Stimulated activated CD8-positive, alpha-beta memory T cell treated with anti-CD3 and anti-CD28 coated beads, Interleukin-15, amount 100 ng/mL, for 48 hours (primary cell): ENCODE measurements around the gene DPF3.
A peak's percentile ranks its signal among the peaks of the same experiment; 100 is the strongest.

Experiments
- DNase-seq, 2 donors: peaks; one replicate each; pipeline ENCODE4 v3.0.0-alpha.2; 2020; ENCODE audit warnings: low read depth in 2 of 2

The DPF3 gene

GRCh38 chr14:72682188-72682587 lies 211.7 kb downstream of the DPF3 start:
- DNase-seq = no peak

- DNase-seq = no peak
Measured at GRCh38 chr14:72680853-72681640, 212.9 kb downstream of the DPF3 start.

- DNase-seq = no peak
Measured at GRCh38 chr14:72679536-72680151, 214.3 kb downstream of the DPF3 start.

- DNase-seq = no peak
Measured at GRCh38 chr14:72679141-72679535, 214.8 kb downstream of the DPF3 start.

- DNase-seq = no peak
Measured at GRCh38 chr14:72678356-72678755, 215.5 kb downstream of the DPF3 start.

GRCh38 chr14:72677664-72678063 lies 216.2 kb downstream of the DPF3 start:
- no peak for DNase-seq

GRCh38 chr14:72675126-72675525 lies 218.8 kb downstream of the DPF3 start:
- no peak for DNase-seq

DNA sequence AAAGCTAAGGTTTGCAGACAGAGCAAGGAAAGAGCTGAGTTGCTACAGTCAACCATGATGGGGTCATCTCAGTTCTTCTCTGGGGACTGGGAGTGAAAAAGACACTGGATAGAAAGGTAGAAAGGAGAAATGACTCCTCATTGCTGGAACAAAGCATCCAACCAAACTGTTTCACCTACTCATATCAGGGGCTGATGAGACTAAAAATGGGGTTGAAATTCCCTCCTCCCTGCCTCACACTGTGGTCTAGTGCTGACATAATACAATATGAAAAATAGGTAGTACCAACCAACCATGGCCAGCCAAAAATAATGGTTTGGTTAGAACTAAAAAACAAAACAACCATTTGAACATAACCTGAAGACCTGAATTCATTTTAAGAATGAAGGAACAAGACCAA lies 220.7 kb downstream of the DPF3 start:
- no peak for DNase-seq

- no peak for DNase-seq
Measured at GRCh38 chr14:72666610-72667009, 227.3 kb downstream of the DPF3 start.

- no peak for DNase-seq
Measured at GRCh38 chr14:72665259-72665658, 228.6 kb downstream of the DPF3 start.

DNA sequence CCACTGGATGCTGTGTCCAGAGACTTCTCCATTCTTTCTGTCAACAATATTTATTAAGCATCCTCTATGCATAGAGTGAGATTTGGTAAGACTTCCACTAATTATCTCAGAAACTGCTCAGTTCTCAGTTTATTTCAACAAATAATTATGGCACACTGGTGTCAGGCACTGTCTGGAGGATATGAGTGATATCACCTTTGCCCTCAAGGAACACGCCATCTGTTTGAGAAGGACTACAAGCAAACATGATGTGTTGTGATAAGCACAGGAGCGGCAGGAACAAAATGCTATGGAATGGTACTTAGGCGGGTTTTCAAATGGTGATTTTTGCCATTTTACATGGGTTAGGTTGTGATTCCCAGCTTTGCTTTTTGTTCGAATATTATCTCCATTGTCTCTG lies 229.2 kb downstream of the DPF3 start:
- DNase-seq = no peak

GRCh38 chr14:72663956-72664650 lies 229.8 kb downstream of the DPF3 start:
- no peak for DNase-seq

DNA sequence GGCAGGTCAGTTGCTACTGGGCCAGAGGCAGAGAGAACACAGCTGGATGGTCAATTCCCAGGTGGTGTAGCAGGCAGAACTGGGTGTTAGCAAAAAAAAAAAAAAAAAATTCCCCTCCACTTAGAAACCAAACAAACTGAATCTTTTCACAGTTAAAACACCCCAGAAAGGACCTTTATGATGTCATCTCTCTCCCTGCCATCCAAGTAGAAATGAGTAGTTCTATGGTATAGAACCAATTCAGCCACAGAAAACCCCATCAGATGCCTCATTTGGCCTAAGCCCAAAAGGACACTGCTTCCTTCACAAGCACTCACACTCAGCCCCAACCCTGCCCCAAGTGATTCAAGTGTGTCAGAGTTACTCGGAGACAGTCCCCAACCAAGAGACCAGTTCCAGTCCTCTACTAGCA lies 230.8 kb downstream of the DPF3 start:
- peak in 1 of 2 donors; percentile 8 for DNase-seq

DNA sequence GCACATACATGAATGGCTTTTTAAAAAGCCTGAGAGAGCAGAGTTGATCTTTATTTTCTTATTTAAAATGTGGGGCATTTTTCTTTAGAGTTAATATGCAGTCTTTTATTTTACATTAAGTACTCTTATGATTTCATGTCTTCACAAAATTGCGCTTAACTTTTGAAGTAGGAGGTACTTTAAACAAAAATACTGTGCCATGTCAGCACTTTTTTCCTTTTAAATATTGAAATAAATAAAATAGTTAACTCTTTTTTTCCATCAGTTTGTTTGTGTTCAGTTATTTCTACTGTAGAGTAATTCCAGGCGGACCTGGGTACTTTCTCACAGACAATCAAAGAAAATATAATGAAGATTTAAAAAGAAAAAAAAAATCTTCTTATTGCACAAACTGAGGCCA lies 231.7 kb downstream of the DPF3 start:
- no peak for DNase-seq

- no peak for DNase-seq
Measured at GRCh38 chr14:72657214-72657921, 236.5 kb downstream of the DPF3 start.

GRCh38 chr14:72653026-72653425 lies 240.9 kb downstream of the DPF3 start:
- DNase-seq = no peak

GRCh38 chr14:72652179-72652578 lies 241.7 kb downstream of the DPF3 start:
- DNase-seq = no peak

DNA sequence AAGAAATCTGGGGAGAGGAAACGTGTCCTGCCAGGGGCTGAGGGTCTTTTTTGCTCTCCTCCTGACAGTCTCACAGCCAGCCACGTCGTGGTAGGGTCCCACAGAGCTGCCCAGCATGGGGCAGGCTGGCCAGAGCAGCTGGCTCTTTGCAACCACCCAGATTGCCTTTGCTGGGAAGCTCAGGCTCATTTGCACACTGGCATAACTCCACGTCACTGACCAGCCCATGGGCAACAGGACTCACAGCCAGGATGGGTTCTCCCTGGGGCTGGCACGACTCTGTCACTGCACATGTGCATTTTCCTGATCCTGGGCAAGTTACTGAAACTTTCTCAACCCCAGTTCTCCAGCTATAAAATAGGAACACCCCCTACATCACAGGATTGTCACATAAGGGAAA lies 242.2 kb downstream of the DPF3 start:
- DNase-seq = no peak

- DNase-seq = no peak
Measured at GRCh38 chr14:72651081-72651480, 242.8 kb downstream of the DPF3 start.

- DNase-seq = no peak
Measured at GRCh38 chr14:72649603-72650227, 244.2 kb downstream of the DPF3 start.

GRCh38 chr14:72647782-72648181 lies 246.1 kb downstream of the DPF3 start:
- DNase-seq = no peak
